GM13977 (cell line): Measurements from ENCODE around the gene ANK2.

Experiments
- DNase-seq: peaks from one replicate; pipeline ENCODE4 v3.0.0; 2012; ENCODE audit warnings: low spot score
- CTCF ChIP-seq: IDR thresholded peaks from 2 replicates; pipeline ENCODE4 v1.5.1; 2012; ENCODE audit warnings: mild to moderate bottlenecking, control low read depth; ENCODE audit not compliant: insufficient read depth; ENCODE audit errors: extremely low read depth, missing control alignments
- in situ Hi-C: fragments of 300-500 bp; cut with MboI; formaldehyde crosslinking; loops from one replicate; pipeline ENCODE4 v1.12.0; 2022; ENCODE audit warnings: low sequenced_read_pairs, low pct_unique_long_range_greater_than_20kb, mixed read lengths, inconsistent platforms; ENCODE audit not compliant: unreplicated experiment

The ANK2 gene

GRCh38 chr4:113397114-113397701 is 347.8 kb downstream of the ANK2 start:
- DNase-seq = no peak
- in situ Hi-C loops = loop anchor here (25.0 kb wide), 3 partner anchors 365 to 990 kb away; partner anchors contain the start of gene CAMK2D
- no peak for TF ChIP-seq CTCF

GRCh38 chr4:113398441-113399143 is 349.1 kb downstream of the ANK2 start:
- no peak for TF ChIP-seq CTCF
- in situ Hi-C loops = loop anchor here (25.0 kb wide), 3 partner anchors 364 to 989 kb away; partner anchors contain the start of gene CAMK2D
- no peak for DNase-seq

DNA sequence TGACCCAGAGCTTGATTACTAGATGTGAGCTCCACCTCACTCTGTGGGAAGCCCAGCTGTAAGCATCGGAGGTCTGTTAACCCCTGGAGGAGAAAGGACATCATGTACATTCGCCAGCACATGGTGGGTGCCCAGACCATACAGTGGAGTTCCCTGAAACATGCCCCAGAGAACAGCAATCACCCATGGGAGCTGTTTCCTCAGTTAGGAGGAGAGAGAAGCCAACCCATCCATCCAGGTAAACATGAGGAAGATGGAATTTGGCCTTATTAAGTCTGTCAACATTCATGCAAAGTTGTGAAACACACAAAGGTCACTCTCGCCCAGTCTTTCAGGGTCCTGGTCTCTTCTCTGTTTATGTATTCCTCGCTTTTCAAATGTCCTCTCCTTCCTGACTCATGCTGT is 354.7 kb downstream of the ANK2 start:
- in situ Hi-C loops = no loop called here
- TF ChIP-seq CTCF = no peak
- no peak for DNase-seq

- no peak for DNase-seq
- in situ Hi-C loops = no loop called here
- TF ChIP-seq CTCF = no peak
Observed at GRCh38 chr4:113404841-113405240, 355.4 kb downstream of the ANK2 start.

- in situ Hi-C loops = no loop called here
- no peak for DNase-seq
- TF ChIP-seq CTCF = no peak
Observed at GRCh38 chr4:113405874-113406722, 356.6 kb downstream of the ANK2 start.

DNA sequence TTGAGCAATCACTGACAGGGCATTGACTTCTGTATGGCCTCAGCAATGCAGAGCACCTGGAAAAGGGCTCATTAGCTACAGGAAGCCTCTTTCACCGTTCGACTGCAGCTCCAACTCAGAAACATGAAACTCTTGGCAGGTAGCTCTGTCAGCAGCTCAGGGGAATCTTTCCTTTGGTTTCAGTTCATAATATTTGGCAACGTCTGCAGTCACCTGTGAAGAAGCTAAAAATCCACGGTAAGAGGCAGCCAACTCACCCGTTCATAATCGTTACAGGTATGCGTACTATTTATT is 357.2 kb downstream of the ANK2 start:
- in situ Hi-C loops = no loop called here
- TF ChIP-seq CTCF = no peak
- no peak for DNase-seq
